HepG2 (cell line): Measurements from ENCODE around the gene TMEM151A. TPM values are rescaled to one million over a fixed set of nuclear protein-coding genes. Genes with fewer than 3 reads are reported as not detected.

Experiments
- CBX2 ChIP-seq, 2 experiments: fragments of 200-600 bp in 1 of 2; sonication (generic); formaldehyde crosslinking in 1 of 2; IDR thresholded peaks; 2 replicates each; pipeline versions ENCODE4 v1.7.0 to v1.8.1; 2018 to 2022; ENCODE audit warnings: low read depth in 2 of 2, low read length in 1 of 2, mild to moderate bottlenecking in 1 of 2, missing genetic modification reagents in 1 of 2
- CCAR2 ChIP-seq: fragments of 200-400 bp; formaldehyde crosslinking; optimal IDR thresholded peaks from 2 replicates; pipeline ENCODE3; 2018; ENCODE audit warnings: low read depth, mild to moderate bottlenecking, low read length, moderate library complexity
- CENPBD1 ChIP-seq: sonication (generic); formaldehyde crosslinking; IDR thresholded peaks from 2 replicates; pipeline ENCODE4 v1.8.0; 2022; ENCODE audit warnings: missing genetic modification reagents, low read depth, mild to moderate bottlenecking, borderline replicate concordance
- HNRNPL ChIP-seq: fragments of 200-400 bp; formaldehyde crosslinking; IDR thresholded peaks from 2 replicates; pipeline ENCODE4 v1.6.1; 2017; ENCODE audit warnings: mild to moderate bottlenecking, low read depth, low read length
- PBX2 ChIP-seq: IDR thresholded peaks from 2 replicates; pipeline ENCODE4 v1.6.1; 2016; ENCODE audit warnings: control low read depth
- POLR2AphosphoS5 ChIP-seq: IDR thresholded peaks from 2 replicates; pipeline ENCODE4 v1.6.1; 2012; ENCODE audit warnings: low read depth, low read length
- RAD51 ChIP-seq: fragments of 450-650 bp; IDR thresholded peaks from 2 replicates; pipeline ENCODE4 v1.6.1; 2016; ENCODE audit warnings: borderline replicate concordance
- TBX2 ChIP-seq: sonication (generic); formaldehyde crosslinking; IDR thresholded peaks from 2 replicates; pipeline ENCODE4 v1.5.0; 2020; ENCODE audit warnings: missing genetic modification reagents, mild to moderate bottlenecking, borderline replicate concordance
- TCF7L2 ChIP-seq: IDR thresholded peaks from 2 replicates; pipeline ENCODE4 v1.6.1; 2011; ENCODE audit warnings: mild to moderate bottlenecking, low read depth, low read length, moderate library complexity
- YEATS2 ChIP-seq: sonication (generic); formaldehyde crosslinking; IDR thresholded peaks from 2 replicates; pipeline ENCODE4 v1.4.0; 2020; ENCODE audit warnings: missing genetic modification reagents, borderline replicate concordance
- ZFP82 ChIP-seq: sonication (generic); formaldehyde crosslinking; IDR thresholded peaks from 2 replicates; pipeline ENCODE4 v1.5.1; 2020; ENCODE audit warnings: mild to moderate bottlenecking, missing genetic modification reagents, borderline replicate concordance
- ZHX1 ChIP-seq: sonication (generic); formaldehyde crosslinking; IDR thresholded peaks from 2 replicates; pipeline ENCODE4 v1.8.1; 2022; ENCODE audit warnings: low read depth, mild to moderate bottlenecking, missing genetic modification reagents
- ZMAT5 ChIP-seq: sonication (generic); formaldehyde crosslinking; IDR thresholded peaks from 2 replicates; pipeline ENCODE4 v1.5.0; 2020; ENCODE audit warnings: mild to moderate bottlenecking, low read depth, missing genetic modification reagents, borderline replicate concordance
- ZNF180 ChIP-seq: sonication (generic); formaldehyde crosslinking; IDR thresholded peaks from 2 replicates; pipeline ENCODE4 v1.4.0; 2020; ENCODE audit warnings: low read depth, missing genetic modification reagents, borderline replicate concordance
- ZNF253 ChIP-seq: sonication (generic); formaldehyde crosslinking; IDR thresholded peaks from 2 replicates; pipeline ENCODE4 v1.8.0; 2022; ENCODE audit warnings: mild to moderate bottlenecking, missing genetic modification reagents, borderline replicate concordance
- ZNF329 ChIP-seq: sonication (generic); formaldehyde crosslinking; IDR thresholded peaks from 2 replicates; pipeline ENCODE4 v1.9.0; 2021; ENCODE audit warnings: low read depth, mild to moderate bottlenecking, missing genetic modification reagents
- ZNF350 ChIP-seq: sonication (generic); formaldehyde crosslinking; IDR thresholded peaks from 2 replicates; pipeline ENCODE4 v1.4.0; 2020; ENCODE audit warnings: mild to moderate bottlenecking, low read depth, missing genetic modification reagents, borderline replicate concordance
- ZNF441 ChIP-seq: sonication (generic); formaldehyde crosslinking; IDR thresholded peaks from 2 replicates; pipeline ENCODE4 v1.7.0; 2021; ENCODE audit warnings: missing genetic modification reagents, borderline replicate concordance
- ZNF556 ChIP-seq: sonication (generic); formaldehyde crosslinking; IDR thresholded peaks from 2 replicates; pipeline ENCODE4 v1.4.0; 2020; ENCODE audit warnings: mild to moderate bottlenecking, missing genetic modification reagents, borderline replicate concordance
- ZNF567 ChIP-seq: sonication (generic); formaldehyde crosslinking; IDR thresholded peaks from 2 replicates; pipeline ENCODE4 v1.8.1; 2023; ENCODE audit warnings: mild to moderate bottlenecking, missing genetic modification reagents, borderline replicate concordance
- ZNF749 ChIP-seq: sonication (generic); formaldehyde crosslinking; IDR thresholded peaks from 2 replicates; pipeline ENCODE4 v1.8.0; 2022; ENCODE audit warnings: mild to moderate bottlenecking, missing genetic modification reagents, moderate library complexity, borderline replicate concordance
- ZNF773 ChIP-seq: sonication (generic); formaldehyde crosslinking; IDR thresholded peaks from 2 replicates; pipeline ENCODE4 v1.4.0; 2020; ENCODE audit warnings: missing genetic modification reagents, borderline replicate concordance
- ZNF776 ChIP-seq: sonication (generic); formaldehyde crosslinking; IDR thresholded peaks from 2 replicates; pipeline ENCODE4 v1.4.0; 2020; ENCODE audit warnings: mild to moderate bottlenecking, missing genetic modification reagents
- ZSCAN22 ChIP-seq: sonication (generic); formaldehyde crosslinking; IDR thresholded peaks from 2 replicates; pipeline ENCODE4 v1.4.0; 2020; ENCODE audit warnings: mild to moderate bottlenecking, missing genetic modification reagents
- polyA plus RNA-seq, 8 experiments: library from polyadenylated mRNA; depleted of rRNA in 3 of 8; stranded (reverse) in 7 of 8; unstranded in 1 of 8; fragments of >200 nt; fragmentation: Illumina TruSeq in 4 of 8; extraction: Trizol in 4 of 8; gene quantifications; 2 replicates each; pipeline versions ENCODE4 v1.2.1 to v1.2.3, GENCODE V29; 2011 to 2016; ENCODE audit warnings: low read depth in 4 of 8, missing spikeins in 1 of 8, mixed read lengths in 1 of 8; ENCODE audit not compliant: insufficient read depth in 1 of 8
- total RNA-seq, 5 experiments: library from RNA; depleted of rRNA; stranded (reverse); fragments of >200 nt; fragmentation: Illumina TruSeq; extraction: Trizol; gene quantifications; 2 replicates each; pipeline ENCODE4 v1.2.3, GENCODE V29; 2016; ENCODE audit warnings: low read depth in 1 of 5

Gene TMEM151A
- total and polyA plus RNA-seq, 2 of the 13 experiments (the other 11 are each of a cell fraction or from before 2014, with no cell fraction given), result 0.18 to 0.33 TPM

GRCh38 chr11:66267379-66268243 is 24.1 kb upstream of the TMEM151A start (continued):
- TF ChIP-seq ZNF556 (CRISPR knock-in tag) (0 out of 2 replicates have a peak, but pooled peaks have one; percentile 9), ZNF749 (CRISPR knock-in tag) (no peak), TCF7L2 (no peak), ZNF180 (no peak), ZNF441 (no peak), ZNF776 (peak; percentile 48; the same call in 1 of the 2 replicates), ZNF773 (CRISPR knock-in tag) (no peak), ZNF329 (CRISPR knock-in tag) (no peak), POLR2AphosphoS5 (peak; percentile 66), ZMAT5 (CRISPR knock-in tag) (no peak), ZNF253 (CRISPR knock-in tag) (no peak), YEATS2 (CRISPR knock-in tag) (no peak), PBX2 (CRISPR knock-in tag) (no peak), HNRNPL (no peak), ZNF350 (CRISPR knock-in tag) (peak; percentile 37; the same call in 1 of the 2 replicates), ZSCAN22 (no peak), RAD51 (no peak), CCAR2 (no peak), ZNF567 (no peak), TBX2 (no peak; the same call in 1 of the 2 replicates), ZFP82 (no peak), CBX2 (IDR thresholded peaks at IDR 0.05; ENCODE audit: low read depth, low read length) (no peak), CBX2 (CRISPR knock-in tag; IDR thresholded peaks at IDR 0.05; ENCODE audit: low read depth) (no peak), ZHX1 (CRISPR knock-in tag) (no peak), CENPBD1 (CRISPR knock-in tag) (no peak)
